HG02885 (cell line): Measurements from ENCODE around the gene RNF169.

ENCODE experiments used
- ATAC-seq: cut with Tn5 transposase; IDR thresholded peaks from one replicate; pipeline ENCODE4 v1.9.1; 2021; ENCODE audit warnings: mild to moderate bottlenecking; ENCODE audit not compliant: unreplicated experiment, poor library complexity

RNF169 gene

DNA sequence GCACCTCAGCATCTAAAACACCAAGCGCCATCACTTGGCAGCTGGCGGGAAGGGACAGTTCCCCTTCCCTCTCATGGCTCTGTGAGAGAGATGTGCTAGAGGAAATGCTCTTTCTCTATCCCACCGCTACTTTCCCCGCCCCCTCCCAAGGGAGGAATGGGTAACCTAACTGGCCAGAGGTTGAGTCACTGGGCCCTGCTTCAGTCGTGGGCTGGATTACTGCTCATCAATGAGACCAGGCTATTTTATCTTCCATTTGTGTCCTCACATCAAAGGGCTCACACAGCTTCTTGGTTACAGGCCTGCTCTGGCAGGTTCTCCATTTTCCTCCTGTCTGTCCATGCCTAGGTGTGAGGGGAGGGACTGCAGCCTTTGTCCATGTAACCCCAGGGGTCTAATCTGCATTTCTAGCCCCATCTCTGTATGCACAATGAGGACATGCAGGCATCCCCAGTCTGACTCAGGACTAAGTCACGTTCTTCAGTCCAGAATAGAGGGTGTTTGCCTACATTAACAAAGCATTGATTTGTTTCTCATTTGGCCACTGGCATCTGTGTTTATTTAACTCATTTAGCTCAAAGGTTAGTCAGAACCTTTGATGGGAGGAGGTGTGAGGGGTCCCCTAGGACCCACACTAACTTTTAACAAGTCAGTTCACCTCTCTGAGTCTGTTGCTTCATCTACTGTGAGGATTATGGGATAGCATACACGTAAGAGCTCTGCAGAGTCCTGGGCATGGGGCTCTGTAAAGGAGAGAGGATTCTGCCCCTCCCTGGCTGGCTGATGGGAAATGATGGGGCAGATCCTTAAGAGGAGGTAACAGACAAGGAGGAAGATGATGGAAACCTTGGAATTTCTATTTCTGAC lies 101.1 kb downstream of the RNF169 start:
- no peak for ATAC-seq

DNA sequence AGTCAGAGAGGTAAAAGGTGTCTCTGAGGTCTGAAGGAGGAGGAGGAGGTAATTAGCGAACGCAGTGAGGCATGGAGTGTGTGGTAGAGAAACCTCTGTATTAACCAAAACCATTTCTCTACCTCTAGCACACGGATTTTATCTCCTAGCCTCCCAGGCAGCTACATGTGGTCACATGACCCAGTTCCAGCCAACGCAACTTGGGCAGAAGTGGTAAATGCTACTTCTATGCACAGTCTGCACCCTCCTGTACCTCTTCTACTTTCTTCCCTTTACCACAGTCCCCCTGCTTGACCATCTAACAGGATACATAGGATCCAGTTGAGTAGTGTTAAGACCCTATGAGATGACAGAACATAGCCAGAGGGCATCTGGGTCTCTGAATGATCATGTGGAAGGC lies 104.6 kb downstream of the RNF169 start:
- ATAC-seq = no peak

DNA sequence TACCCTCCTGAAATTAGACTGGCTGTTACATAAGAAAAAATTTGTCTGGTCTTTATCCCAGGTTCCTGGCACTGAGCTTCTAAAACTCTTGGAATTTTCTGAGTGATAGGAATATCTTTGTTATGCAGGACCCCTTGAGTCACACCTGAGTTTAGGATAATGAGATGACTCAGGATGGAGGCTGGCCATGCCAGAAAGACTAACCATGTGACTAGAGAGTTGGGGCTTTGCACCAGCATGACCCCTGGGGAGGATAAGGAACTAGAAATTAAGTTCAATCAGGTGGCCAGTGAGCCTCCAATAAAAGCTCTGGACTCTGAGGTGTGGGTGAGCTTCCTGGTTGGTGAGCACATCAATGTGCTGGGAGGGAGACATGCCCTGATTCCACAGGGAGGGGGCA lies 112.1 kb downstream of the RNF169 start:
- ATAC-seq = no peak

DNA sequence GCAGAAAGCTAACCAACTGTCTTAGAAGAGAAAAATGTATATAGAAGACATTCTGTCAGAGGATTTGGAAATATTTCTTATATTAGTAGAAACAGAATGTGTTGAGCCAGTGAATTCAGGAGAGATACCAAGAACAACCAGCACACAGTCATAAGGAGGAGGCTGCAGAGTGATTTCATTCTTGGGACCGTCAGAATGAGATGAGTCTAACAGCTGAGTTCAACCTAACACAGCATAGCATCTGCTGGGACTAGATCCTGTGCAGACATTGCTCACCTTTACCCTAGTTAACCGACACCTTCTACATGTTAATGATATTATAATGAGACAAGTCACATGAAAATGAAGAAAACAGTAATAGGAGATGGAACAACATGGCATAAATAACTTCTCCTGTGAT lies 114.8 kb downstream of the RNF169 start:
- no peak for ATAC-seq

DNA sequence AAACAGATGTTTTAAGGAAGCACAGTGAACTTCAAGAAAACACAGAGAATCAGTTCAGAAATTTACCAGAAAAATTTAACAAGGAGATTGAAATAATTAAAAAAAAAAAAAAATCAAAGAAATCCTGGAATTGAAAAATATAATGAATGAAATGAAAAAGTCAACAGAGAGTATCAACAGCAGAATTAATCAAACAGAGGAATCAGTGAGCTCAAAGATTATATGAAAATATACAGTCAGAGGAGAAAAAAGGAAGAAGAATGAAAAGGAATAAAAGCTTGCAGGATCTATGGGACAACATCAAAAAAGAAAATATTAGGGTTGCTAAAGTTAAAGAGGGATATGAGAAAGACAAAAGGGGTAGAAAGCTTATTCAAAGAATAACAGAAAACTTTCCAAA lies 117.9 kb downstream of the RNF169 start:
- ATAC-seq = no peak

DNA sequence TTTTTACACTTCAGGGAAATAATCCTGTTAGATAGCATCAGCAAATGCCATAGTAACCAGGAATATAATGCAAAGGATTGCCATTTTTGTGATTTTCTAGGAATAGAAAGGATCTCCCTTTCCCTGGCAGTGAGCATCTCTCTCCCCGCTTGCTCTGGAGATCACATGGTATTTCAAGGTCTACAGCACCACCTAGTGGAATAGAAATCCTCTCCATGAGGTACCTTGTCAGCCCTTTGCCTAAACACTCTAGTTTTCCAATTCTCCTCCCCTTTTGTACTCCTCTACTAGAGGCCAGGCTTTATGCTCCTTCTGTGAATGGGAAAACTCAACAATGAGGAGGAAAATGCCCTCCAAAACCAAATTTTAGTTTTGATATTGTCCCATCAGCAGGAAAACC lies 121.8 kb downstream of the RNF169 start:
- no peak for ATAC-seq

DNA sequence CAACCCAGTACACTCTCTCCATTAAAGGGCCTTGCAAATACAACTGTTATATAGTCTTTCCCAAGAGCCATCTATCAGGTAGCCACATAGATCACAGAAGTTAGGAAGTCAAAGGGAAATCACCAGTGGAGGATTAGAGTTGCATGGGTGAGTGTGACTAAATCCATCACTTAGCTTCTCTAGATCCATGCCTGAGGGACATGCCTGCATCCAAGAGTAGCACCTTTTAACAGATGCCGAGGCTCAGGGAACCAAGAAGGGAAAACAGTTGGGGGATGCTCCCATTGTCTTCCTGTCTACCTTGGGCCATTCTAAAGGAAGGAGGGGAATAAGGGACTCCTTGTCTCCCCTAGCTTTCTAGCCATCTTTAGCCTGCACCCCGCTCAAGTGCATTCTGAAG lies 122.4 kb downstream of the RNF169 start:
- no peak for ATAC-seq

DNA sequence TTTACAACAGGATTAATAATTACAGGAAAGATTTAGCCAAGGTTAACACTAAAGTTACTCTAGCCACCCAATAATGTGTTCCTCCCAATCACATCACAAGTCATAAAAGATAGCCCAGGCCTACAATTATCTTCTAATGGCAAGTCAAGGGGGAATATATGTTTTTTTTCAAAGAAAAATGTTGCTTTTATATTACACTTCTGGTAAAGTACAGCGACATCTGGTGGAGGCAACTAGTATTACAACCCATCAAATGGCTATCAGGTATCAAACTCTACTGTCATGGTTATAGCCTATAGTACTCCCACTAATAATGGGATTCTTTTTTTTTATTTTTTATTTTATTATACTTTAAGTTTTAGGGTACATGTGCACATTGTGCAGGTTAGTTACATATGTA lies 128.5 kb downstream of the RNF169 start:
- no peak for ATAC-seq
